ENCODE data around the gene NCF4. TPM values are rescaled to one million over a fixed set of nuclear protein-coding genes. Genes with fewer than 3 reads are reported as not detected.

The NCF4 gene
- total RNA-seq: 51.0 TPM
- long read RNA-seq, transcript NCF4-201 (10 exons, 1,396 nt): major isoform, 106 of 119 reads
- long read RNA-seq, partial matches to known transcripts: 4 of 119 reads
- long read RNA-seq, other reads (novel, unspliced or antisense): 7 of 119 reads

GRCh38 chr22:36860821-36861659 lies at the start of gene NCF4:
TSS of gene NCF4 (plus strand) at chr22:36861006. CDS start at chr22:36861172, 166 bp downstream.
- peak; percentile 88 for DNase-seq (ENCODE audit: low spot score)

DNA sequence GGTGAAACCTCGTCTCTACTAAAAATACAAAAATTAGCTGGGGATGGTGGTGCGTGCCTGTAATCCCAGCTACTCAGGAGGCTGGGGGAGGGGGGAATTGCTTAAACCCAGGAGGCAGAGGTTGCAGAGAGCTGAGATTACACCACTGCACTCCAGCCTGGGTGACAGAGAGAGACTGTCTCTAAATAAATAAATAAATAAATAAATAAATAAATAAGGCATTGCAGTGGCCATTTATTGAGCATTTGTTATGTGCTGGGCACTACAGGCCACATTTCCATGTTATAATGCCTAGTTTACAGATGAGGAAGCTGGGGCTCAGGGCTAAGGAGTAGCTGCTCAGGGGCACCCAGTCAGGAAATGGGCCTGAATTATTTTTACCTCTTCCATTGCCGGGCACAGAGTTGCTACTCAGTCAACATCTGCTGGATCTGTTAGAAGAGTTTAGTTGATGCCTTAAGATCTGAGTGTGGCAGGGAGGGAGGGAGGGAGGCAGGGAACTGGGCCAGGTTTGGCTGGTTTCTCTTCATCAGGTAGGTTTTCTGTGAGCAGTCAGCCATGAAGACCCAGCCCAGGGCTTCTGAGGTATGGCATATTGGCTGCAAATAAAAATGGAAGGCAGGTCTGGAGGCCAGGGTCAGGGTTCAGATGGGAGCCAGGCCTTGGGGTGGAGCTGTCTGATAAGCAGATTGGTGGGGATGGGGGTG lies 49.6 kb upstream of the NCF4 start:
- no peak for DNase-seq (ENCODE audit: low spot score)

DNA sequence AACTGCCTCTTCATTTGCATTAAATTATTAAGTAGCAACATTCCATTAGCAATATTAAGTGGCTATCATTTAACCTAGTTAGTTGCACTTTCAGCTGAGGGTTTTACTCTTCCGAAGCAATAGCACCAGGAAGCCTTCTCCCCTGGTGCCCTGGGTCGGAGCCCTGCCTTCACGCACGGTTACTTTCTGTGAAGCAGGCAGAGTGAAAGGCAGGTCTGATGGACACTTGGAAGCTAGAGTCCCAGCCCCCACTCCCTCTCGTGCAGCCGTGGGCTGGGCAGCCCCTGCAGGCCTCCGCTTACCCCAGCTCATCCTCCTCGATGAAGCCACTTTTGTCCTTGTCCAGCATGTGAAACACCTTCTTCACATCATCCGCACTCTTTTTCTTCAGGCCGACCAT lies 46.0 kb upstream of the NCF4 start:
- DNase-seq (ENCODE audit: low spot score): no peak

GRCh38 chr22:36815558-36816338 lies 45.1 kb upstream of the NCF4 start:
- DNase-seq (ENCODE audit: low spot score): no peak

DNA sequence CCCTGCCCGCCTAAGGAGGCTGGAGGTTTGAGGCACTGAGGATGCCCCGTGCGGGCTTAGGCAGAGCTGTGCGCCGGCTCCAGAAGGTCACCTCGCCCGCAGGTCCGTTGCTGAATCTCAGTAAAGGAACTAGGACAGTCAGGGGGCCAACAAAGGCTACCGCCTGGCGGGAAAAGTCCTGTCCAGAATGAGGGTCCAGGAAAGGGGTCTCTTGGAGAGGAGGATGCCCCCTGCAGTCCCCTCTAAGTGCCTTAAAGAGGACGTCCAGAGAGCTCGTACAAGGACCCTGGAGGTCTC lies 44.5 kb upstream of the NCF4 start:
- no peak for DNase-seq (ENCODE audit: low spot score)

DNA sequence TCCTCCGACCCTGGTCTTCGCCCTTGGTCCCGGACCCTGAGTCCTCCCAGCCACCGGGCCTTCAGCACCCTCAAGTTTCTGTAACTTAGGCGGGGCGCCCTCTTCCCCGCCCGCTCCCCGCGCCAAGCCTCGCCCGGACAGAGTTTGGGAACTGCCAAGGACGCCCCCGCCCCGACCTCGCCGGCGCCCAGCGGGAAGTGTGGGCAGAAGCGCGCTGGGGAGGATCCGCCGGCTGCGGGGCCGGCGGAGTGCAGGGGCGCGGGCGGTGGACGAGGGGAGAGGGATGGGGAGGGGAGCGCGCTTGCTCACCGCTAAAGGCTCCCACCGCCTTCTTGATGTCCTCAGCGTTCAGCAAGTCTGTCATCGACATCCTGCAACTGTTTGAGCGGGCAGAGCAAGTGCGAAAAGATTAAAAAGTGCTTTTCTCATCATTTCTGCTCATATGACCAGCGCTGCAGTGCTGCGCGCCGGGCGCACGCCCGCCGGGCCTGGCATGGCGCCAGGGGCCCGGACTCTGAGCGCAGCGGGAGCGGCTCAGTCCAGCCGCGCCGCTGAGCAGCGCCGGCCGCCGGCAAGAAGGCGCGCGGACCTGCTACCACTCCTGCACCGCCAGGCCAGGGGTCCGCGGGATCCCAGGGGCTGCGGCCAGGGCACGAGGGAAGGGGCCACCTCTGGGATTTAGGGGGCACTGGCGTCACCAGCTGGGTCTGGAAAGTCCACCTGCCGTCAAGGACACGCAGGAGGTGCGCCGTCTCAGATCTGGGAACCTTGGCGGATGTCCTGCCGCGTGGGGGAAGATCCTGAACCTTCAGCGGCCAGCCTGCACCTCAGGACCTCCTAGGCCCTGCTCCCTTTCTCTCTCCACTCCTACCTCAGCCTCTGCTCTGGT lies 43.9 kb upstream of the NCF4 start, which contains the start of gene PVALB:
TSS of gene PVALB (minus strand) at position 400 of the 889 bp plus-strand sequence. CDS start at position 370, 30 bp downstream.
- DNase-seq (ENCODE audit: low spot score): no peak

DNA sequence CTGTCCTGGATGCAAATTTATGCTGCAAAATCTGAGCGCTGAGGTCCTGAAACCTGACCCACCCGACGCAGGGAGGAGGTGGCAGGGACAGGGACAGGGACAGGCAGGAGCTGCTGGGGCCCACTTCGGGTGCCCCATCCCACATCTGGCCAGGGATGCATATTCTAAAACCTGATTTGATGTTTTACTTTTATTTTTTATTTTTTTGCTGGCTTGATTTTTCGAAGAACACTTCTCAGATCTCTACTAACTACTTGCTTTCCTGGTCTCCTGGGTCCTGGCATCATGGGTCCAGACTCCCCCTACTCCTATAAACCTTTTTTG lies 43.3 kb upstream of the NCF4 start:
- DNase-seq (ENCODE audit: low spot score): no peak

DNA sequence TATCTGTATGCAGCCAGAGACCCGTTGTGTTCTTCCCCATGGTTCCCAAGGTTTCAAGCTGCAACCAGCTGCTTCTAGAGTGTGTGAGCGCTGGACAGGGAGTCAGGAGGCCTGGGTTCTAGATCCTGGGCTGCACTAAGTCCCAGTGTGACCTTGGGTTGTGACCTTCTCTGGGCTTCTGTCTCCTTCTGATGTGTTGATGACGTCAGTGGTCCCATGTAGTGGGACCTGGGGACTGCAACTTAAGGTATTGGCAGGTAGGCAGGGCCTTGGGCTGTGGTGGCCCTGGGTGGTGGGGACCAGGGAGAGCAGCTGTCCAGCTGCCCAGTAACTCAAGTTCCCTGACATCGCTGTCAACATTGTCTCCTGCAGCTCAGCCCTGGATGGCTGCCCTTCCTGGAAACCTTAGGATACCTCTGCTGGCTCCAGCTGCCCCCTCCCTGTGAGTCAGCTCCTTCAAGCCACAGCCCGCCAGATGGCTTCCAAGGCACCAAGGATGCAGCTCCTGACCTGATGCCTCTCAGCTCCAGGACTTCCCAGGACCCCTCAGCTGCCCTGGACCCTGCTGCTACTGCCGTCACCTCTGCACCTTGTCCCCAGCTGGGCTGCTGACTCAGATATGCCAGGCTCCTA lies 42.7 kb upstream of the NCF4 start:
- no peak for DNase-seq (ENCODE audit: low spot score)

DNA sequence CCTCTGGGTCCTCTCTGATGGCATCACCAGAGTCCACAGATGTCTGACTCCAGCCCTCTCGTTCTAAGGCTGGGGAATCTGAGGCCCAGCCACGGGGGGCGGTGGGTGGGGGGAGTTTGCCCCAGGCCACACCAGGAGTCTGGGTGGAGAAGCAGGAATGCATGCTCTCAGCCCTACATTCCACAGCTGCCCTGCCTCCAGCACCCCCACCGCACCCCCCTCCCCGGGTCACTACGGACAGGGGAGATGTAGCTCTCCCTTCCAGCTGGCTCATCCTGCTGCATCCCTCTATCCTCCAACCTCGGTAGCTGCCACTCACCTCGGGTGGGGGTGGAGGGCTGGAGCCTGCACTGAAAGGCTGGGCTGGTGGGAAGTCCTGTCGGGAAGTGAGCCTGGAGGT lies 41.7 kb upstream of the NCF4 start:
- no peak for DNase-seq (ENCODE audit: low spot score)

DNA sequence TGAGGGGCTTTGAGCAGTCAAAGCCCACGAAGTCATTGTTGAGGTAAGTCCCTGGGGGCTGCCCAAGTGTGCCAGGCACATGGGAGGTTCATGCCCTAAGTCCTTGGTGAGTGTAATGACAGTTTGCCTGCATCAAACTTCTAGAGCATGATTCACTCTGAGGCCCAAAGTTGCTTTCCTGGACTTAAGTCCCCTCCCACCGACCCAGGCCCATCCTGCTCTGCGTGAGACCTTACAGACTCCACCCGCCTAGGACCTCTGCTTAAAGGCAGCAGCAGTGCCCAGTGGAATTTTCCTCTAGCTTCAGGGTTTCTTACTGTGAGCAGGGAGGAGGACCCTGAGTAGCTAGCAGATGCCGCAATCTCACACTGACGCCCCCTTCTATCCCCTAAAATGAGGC lies 38.2 kb upstream of the NCF4 start:
- DNase-seq (ENCODE audit: low spot score): no peak

GRCh38 chr22:36823186-36823839 lies 37.5 kb upstream of the NCF4 start:
- no peak for DNase-seq (ENCODE audit: low spot score)

DNA sequence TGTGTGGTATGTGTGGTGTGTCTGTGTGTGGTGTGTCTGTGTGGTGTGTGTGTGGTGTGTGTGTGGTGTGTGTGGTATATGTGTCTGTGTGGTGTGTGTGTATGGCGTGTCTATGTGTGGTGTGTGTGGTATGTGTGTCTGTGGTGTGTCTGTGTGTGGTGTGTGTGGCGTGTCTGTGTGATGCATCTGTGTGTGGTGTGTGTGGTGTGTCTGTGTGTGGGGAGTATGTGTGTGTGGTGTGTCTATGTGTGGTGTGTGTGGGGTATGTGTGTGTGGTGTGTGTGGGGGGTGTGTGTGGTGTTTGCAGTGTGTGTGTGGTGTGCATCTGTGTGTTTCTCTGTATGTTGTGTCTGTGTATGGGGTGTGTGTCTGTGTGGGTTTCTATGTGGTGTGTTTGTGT lies 36.2 kb upstream of the NCF4 start:
- no peak for DNase-seq (ENCODE audit: low spot score)

- no peak for DNase-seq (ENCODE audit: low spot score)
Observed at GRCh38 chr22:36826262-36826661, 34.5 kb upstream of the NCF4 start.

- no peak for DNase-seq (ENCODE audit: low spot score)
Observed at GRCh38 chr22:36828815-36829214, 32.0 kb upstream of the NCF4 start.

- no peak for DNase-seq (ENCODE audit: low spot score)
Observed at GRCh38 chr22:36829370-36830002, 31.3 kb upstream of the NCF4 start.

- no peak for DNase-seq (ENCODE audit: low spot score)
Observed at GRCh38 chr22:36830601-36831000, 30.2 kb upstream of the NCF4 start.

DNA sequence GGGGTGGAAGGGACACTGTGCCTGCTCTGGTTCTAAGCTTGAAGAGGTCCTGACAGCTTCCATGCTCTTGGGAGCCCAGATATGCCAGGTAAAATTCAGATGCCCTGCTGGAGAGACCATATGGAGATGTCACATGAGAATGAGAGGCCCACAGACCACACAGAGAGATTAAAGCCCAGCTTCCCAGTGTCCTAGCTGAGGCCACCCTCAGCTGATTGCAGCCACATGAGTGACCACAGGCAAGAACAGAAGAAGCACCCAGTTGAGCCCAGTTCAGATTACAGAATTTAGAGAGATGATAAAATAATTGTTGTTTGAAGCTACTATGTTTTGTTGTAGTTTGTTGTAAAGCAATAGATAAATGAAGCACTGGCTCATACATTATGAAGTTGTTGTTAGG lies 29.6 kb upstream of the NCF4 start:
- DNase-seq (ENCODE audit: low spot score): no peak

DNA sequence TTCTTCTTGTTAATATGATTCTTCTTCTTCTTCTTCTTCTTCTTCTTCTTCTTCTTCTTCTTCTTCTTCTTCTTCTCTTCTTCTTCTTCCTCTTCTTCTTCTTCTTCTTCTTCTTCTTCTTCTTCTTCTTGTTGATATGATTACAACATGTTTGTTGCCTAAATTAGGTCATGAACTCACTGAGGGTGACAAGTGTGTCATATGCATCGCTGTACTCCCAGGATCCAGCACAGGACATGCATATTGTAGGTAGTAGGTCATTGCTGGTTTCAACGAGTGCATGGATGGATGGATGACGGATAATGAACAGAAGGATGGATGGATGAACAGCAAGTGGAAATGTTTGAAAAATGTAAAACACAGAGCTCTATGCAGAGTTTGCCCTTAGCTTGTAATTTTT lies 29.1 kb upstream of the NCF4 start:
- DNase-seq (ENCODE audit: low spot score): no peak

- DNase-seq (ENCODE audit: low spot score): no peak
Observed at GRCh38 chr22:36833073-36833472, 27.7 kb upstream of the NCF4 start.

Data from mesenteric fat pad (tissue), 1 donor.